GM23338 (cell line): ENCODE measurements around the gene MFSD11. TPM values are rescaled to one million over a fixed set of nuclear protein-coding genes. Genes with fewer than 3 reads are reported as not detected.

Experiments
- ATAC-seq: fragments of 200-7000 bp; cut with Tn5 transposase; 3 replicates; pipeline ENCODE4 v1.9.1; 2020
- DNase-seq: peaks from one replicate; pipeline ENCODE4 v3.0.0-alpha.2; 2015; ENCODE audit warnings: low spot score
- H2AFZ ChIP-seq: fragments of 200-600 bp; sonication (generic); 2 replicates; pipeline ENCODE4 v1.8.0; 2016; ENCODE audit warnings: antibody characterized with exemption, mild to moderate bottlenecking, moderate library complexity
- H3F3A ChIP-seq: fragments of 200-600 bp; sonication (generic); replicated peaks from 2 replicates; pipeline ENCODE4 v1.8.0; 2017; ENCODE audit warnings: antibody characterized with exemption, mixed run types, low read depth
- H3K27ac ChIP-seq: fragments of 200-600 bp; sonication (generic); 2 replicates; pipeline ENCODE4 v1.6.1; 2016; ENCODE audit warnings: low read depth
- H3K27me3 ChIP-seq: fragments of 200-600 bp; sonication (generic); 2 replicates; pipeline ENCODE4 v1.8.0; 2016; ENCODE audit warnings: mild to moderate bottlenecking, mixed run types, moderate library complexity; ENCODE audit not compliant: insufficient read depth
- H3K36me3 ChIP-seq: fragments of 200-600 bp; sonication (generic); 2 replicates; pipeline ENCODE4 v1.8.0; 2016; ENCODE audit warnings: mild to moderate bottlenecking; ENCODE audit not compliant: insufficient read depth
- H3K4me1 ChIP-seq: fragments of 200-600 bp; sonication (generic); 2 replicates; pipeline ENCODE4 v1.8.0; 2016; ENCODE audit warnings: mild to moderate bottlenecking, moderate library complexity; ENCODE audit not compliant: insufficient read depth
- H3K4me2 ChIP-seq: fragments of 200-600 bp; sonication (generic); 2 replicates; pipeline ENCODE4 v1.7.1; 2017; ENCODE audit warnings: mixed run types
- H3K4me3 ChIP-seq: fragments of 200-600 bp; sonication (generic); 2 replicates; pipeline ENCODE4 v1.6.1; 2016; ENCODE audit warnings: mixed run types
- H3K79me2 ChIP-seq: fragments of 200-600 bp; sonication (generic); replicated peaks from 2 replicates; pipeline ENCODE4 v1.8.0; 2017; ENCODE audit warnings: mild to moderate bottlenecking; ENCODE audit not compliant: insufficient read depth
- H3K9me2 ChIP-seq: fragments of 200-600 bp; sonication (generic); 2 replicates; pipeline ENCODE4 v1.8.0; 2017; ENCODE audit not compliant: insufficient read depth
- H4K20me1 ChIP-seq: fragments of 200-600 bp; sonication (generic); replicated peaks from 2 replicates; pipeline ENCODE4 v1.8.0; 2017; ENCODE audit warnings: mild to moderate bottlenecking; ENCODE audit not compliant: insufficient read depth
- H3K27ac Mint-ChIP-seq: 2 replicates; pipeline ENCODE4 v1.8.0; 2020; ENCODE audit warnings: inconsistent platforms, mild to moderate bottlenecking, moderate library complexity, mixed read lengths
- H3K27me3 Mint-ChIP-seq: 3 replicates; pipeline ENCODE4 v1.8.0; 2022; ENCODE audit warnings: low read depth, mild to moderate bottlenecking, moderate library complexity, mixed read lengths, inconsistent platforms; ENCODE audit not compliant: insufficient read depth, poor library complexity
- H3K36me3 Mint-ChIP-seq: 3 replicates; pipeline ENCODE4 v1.8.0; 2021; ENCODE audit warnings: low read depth, mild to moderate bottlenecking, inconsistent platforms, moderate library complexity, mixed read lengths
- H3K4me1 Mint-ChIP-seq: 3 replicates; pipeline ENCODE4 v1.8.0; 2020; ENCODE audit warnings: mild to moderate bottlenecking, inconsistent platforms, mixed read lengths
- H3K4me3 Mint-ChIP-seq: 3 replicates; pipeline ENCODE4 v1.8.0; 2021; ENCODE audit warnings: moderate library complexity, mild to moderate bottlenecking, inconsistent platforms, mixed read lengths
- H3K9me3 Mint-ChIP-seq: 3 replicates; pipeline ENCODE4 v1.8.0; 2020; ENCODE audit warnings: moderate library complexity, mild to moderate bottlenecking, inconsistent platforms, mixed read lengths
- CTCF ChIP-seq, 2 experiments: fragments of 200-600 bp in 1 of 2; sonication (generic) in 1 of 2; conservative IDR thresholded peaks; 2 replicates each; pipeline versions ENCODE4 v1.5.1 to v1.6.1; 2016 to 2017; ENCODE audit warnings: antibody characterized with exemption in 2 of 2, low read depth in 2 of 2, mild to moderate bottlenecking in 2 of 2, moderate library complexity in 1 of 2
- ETS1 ChIP-seq: IDR thresholded peaks from 2 replicates; pipeline ENCODE4 v1.6.1; 2016; ENCODE audit warnings: antibody characterized with exemption
- EZH2 ChIP-seq: fragments of 200-600 bp; sonication (generic); IDR thresholded peaks from one replicate; pipeline ENCODE4 v1.8.0; 2017; ENCODE audit warnings: antibody characterized with exemption, mild to moderate bottlenecking, low read depth; ENCODE audit not compliant: unreplicated experiment
- EZH2phosphoT487 ChIP-seq: fragments of 200-600 bp; sonication (generic); IDR thresholded peaks from one replicate; pipeline ENCODE4 v1.8.1; 2018; ENCODE audit warnings: antibody characterized with exemption; ENCODE audit not compliant: unreplicated experiment
- NANOG ChIP-seq: IDR thresholded peaks from 2 replicates; pipeline ENCODE4 v1.6.1; 2016; ENCODE audit warnings: antibody characterized with exemption, borderline replicate concordance
- STAT1 ChIP-seq: IDR thresholded peaks from one replicate; pipeline ENCODE4 v1.6.1; 2016; ENCODE audit warnings: antibody characterized with exemption; ENCODE audit not compliant: unreplicated experiment
- ZNF114 ChIP-seq: fragments of 250-450 bp; sonication (Bioruptor Pico); IDR thresholded peaks from 2 replicates; pipeline ENCODE4 v1.5.0; 2020; ENCODE audit warnings: mild to moderate bottlenecking, moderate library complexity
- ZNF331 ChIP-seq: fragments of 250-450 bp; sonication (Bioruptor Pico); IDR thresholded peaks from 2 replicates; pipeline ENCODE4 v1.5.0; 2020; ENCODE audit warnings: low read depth, mild to moderate bottlenecking, moderate library complexity
- polyA plus RNA-seq: library from polyadenylated mRNA; unstranded; fragments of >200 nt; fragmentation: Nextera tagmentation; extraction: Ambion mirVana; gene quantifications from 2 replicates; pipeline ENCODE4 v1.2.1, GENCODE V29; 2016
- total RNA-seq: library from RNA; depleted of rRNA; stranded (reverse); fragments of >200 nt; shearing (Covaris generic); gene quantifications from 2 replicates; pipeline ENCODE4 v1.2.3, GENCODE V29; 2014
- TF ChIP-seq, protein P1 (sequence below): fragments of 250-450 bp; sonication (Bioruptor Pico); IDR thresholded peaks from 2 replicates; pipeline ENCODE4 v1.5.0; 2020; ENCODE audit warnings: mild to moderate bottlenecking, moderate library complexity

MFSD11 gene
- total and polyA plus RNA-seq, 2 experiments from 2014 or later = 10.2 to 35.3 TPM

DNA sequence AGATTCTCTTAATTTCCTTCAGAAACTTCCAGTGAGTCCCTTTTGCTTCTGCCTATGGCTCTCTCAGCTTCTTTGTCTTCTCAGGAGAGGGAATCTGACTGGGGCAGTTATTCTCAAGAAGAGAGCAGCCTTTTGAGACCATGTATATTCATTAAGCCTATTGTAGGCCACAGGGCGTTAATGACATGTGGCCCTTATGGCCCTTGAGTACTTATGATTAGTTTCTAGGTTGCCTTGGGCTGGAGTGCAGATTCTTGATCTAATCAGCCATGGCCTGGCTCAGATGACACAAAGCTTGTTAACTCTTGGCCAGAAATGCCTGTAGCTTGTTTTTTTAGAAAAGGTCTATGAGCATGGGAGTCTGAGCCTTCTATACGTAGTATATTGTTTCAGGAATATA lies 17.4 kb downstream of the MFSD11 start:
- H4K20me1 ChIP-seq = no peaks in the 10 kb centered on the region
- no peak overlapping the region for H3K27ac Mint-ChIP-seq
- no peaks in the 10 kb centered on the region for H3K36me3 ChIP-seq
- H3F3A ChIP-seq = no peaks in the 10 kb centered on the region
- H2AFZ ChIP-seq = no peak overlapping the region
- H3K79me2 ChIP-seq = no peaks in the 10 kb centered on the region
- ATAC-seq = no peak
- H3K27me3 Mint-ChIP-seq = no peaks in the 10 kb centered on the region
- DNase-seq = no peak
- peaks cover 29% of the 10 kb centered on the region for H3K36me3 Mint-ChIP-seq
- H3K4me1 ChIP-seq = no peaks in the 10 kb centered on the region
- H3K4me2 ChIP-seq = no peak overlapping the region
- no peaks in the 10 kb centered on the region for H3K9me2 ChIP-seq
- H3K27ac ChIP-seq = no peak overlapping the region
- no peaks in the 10 kb centered on the region; the same call in 2 of the 3 replicates for H3K9me3 Mint-ChIP-seq
- TF ChIP-seq CTCF (conservative IDR thresholded peaks at IDR 0.05; ENCODE audit: low read depth in 2 of 2) (no peak), ETS1 (no peak), EZH2phosphoT487 (no peak), EZH2 (no peak), ZNF114 (no peak), NANOG (no peak), ZNF331 (CRISPR knock-in tag) (no peak), STAT1 (no peak)
- TF ChIP-seq, protein P1, sequence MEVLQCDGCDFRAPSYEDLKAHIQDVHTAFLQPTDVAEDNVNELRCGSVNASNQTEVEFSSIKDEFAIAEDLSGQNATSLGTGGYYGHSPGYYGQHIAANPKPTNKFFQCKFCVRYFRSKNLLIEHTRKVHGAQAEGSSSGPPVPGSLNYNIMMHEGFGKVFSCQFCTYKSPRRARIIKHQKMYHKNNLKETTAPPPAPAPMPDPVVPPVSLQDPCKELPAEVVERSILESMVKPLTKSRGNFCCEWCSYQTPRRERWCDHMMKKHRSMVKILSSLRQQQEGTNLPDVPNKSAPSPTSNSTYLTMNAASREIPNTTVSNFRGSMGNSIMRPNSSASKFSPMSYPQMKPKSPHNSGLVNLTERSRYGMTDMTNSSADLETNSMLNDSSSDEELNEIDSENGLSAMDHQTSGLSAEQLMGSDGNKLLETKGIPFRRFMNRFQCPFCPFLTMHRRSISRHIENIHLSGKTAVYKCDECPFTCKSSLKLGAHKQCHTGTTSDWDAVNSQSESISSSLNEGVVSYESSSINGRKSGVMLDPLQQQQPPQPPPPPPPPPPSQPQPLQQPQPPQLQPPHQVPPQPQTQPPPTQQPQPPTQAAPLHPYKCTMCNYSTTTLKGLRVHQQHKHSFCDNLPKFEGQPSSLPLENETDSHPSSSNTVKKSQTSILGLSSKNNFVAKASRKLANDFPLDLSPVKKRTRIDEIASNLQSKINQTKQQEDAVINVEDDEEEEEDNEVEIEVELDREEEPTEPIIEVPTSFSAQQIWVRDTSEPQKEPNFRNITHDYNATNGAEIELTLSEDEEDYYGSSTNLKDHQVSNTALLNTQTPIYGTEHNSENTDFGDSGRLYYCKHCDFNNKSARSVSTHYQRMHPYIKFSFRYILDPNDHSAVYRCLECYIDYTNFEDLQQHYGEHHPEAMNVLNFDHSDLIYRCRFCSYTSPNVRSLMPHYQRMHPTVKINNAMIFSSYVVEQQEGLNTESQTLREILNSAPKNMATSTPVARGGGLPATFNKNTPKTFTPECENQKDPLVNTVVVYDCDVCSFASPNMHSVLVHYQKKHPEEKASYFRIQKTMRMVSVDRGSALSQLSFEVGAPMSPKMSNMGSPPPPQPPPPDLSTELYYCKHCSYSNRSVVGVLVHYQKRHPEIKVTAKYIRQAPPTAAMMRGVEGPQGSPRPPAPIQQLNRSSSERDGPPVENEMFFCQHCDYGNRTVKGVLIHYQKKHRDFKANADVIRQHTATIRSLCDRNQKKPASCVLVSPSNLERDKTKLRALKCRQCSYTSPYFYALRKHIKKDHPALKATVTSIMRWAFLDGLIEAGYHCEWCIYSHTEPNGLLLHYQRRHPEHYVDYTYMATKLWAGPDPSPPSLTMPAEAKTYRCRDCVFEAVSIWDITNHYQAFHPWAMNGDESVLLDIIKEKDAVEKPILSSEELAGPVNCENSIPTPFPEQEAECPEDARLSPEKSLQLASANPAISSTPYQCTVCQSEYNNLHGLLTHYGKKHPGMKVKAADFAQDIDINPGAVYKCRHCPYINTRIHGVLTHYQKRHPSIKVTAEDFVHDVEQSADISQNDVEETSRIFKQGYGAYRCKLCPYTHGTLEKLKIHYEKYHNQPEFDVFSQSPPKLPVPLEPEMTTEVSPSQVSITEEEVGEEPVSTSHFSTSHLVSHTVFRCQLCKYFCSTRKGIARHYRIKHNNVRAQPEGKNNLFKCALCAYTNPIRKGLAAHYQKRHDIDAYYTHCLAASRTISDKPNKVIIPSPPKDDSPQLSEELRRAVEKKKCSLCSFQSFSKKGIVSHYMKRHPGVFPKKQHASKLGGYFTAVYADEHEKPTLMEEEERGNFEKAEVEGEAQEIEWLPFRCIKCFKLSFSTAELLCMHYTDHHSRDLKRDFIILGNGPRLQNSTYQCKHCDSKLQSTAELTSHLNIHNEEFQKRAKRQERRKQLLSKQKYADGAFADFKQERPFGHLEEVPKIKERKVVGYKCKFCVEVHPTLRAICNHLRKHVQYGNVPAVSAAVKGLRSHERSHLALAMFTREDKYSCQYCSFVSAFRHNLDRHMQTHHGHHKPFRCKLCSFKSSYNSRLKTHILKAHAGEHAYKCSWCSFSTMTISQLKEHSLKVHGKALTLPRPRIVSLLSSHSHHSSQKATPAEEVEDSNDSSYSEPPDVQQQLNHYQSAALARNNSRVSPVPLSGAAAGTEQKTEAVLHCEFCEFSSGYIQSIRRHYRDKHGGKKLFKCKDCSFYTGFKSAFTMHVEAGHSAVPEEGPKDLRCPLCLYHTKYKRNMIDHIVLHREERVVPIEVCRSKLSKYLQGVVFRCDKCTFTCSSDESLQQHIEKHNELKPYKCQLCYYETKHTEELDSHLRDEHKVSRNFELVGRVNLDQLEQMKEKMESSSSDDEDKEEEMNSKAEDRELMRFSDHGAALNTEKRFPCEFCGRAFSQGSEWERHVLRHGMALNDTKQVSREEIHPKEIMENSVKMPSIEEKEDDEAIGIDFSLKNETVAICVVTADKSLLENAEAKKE = no peak
- H3K27me3 ChIP-seq = no peaks in the 10 kb centered on the region
- no peaks in the 10 kb centered on the region for H3K4me1 Mint-ChIP-seq
- H3K4me3 ChIP-seq = no peak overlapping the region
- no peak overlapping the region for H3K4me3 Mint-ChIP-seq
